ENCODE results near the gene WDR45B.

DNA sequence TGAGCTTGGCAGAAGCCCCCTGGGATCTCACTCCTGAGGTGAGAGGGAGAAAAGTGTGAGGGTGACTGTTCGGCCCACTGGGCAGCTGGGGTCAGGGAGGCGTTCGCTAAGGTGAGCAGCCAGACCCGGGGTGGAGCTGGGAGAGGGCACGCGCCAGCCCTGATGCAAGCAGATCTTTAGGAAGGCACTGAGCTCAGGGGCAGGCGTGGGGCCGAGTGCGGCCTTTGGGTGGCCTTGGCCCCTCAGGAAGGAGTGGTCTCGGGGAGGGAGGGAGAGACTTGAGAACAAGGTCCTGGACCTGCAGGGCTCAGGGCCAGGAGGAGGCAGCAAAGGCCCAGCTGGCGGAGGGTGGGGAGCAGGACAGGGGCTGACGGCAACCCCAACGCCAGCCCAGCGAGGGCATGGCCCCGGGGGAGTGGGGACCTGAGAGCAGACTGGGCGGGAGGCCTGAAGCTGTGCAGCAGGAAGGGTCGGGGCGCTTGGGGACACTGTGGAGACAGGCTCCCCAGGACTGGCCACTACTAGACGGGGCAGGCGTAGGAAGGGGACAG lies 14.5 kb upstream of the WDR45B start:
- TF ChIP-seq, protein P1, sequence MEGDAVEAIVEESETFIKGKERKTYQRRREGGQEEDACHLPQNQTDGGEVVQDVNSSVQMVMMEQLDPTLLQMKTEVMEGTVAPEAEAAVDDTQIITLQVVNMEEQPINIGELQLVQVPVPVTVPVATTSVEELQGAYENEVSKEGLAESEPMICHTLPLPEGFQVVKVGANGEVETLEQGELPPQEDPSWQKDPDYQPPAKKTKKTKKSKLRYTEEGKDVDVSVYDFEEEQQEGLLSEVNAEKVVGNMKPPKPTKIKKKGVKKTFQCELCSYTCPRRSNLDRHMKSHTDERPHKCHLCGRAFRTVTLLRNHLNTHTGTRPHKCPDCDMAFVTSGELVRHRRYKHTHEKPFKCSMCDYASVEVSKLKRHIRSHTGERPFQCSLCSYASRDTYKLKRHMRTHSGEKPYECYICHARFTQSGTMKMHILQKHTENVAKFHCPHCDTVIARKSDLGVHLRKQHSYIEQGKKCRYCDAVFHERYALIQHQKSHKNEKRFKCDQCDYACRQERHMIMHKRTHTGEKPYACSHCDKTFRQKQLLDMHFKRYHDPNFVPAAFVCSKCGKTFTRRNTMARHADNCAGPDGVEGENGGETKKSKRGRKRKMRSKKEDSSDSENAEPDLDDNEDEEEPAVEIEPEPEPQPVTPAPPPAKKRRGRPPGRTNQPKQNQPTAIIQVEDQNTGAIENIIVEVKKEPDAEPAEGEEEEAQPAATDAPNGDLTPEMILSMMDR (IDR thresholded peaks at IDR 0.05) = no peak
- TF ChIP-seq CHD2 (IDR thresholded peaks at IDR 0.05; ENCODE audit: low read length, partially characterized antibody) = no peak
- TF ChIP-seq, protein P2, sequence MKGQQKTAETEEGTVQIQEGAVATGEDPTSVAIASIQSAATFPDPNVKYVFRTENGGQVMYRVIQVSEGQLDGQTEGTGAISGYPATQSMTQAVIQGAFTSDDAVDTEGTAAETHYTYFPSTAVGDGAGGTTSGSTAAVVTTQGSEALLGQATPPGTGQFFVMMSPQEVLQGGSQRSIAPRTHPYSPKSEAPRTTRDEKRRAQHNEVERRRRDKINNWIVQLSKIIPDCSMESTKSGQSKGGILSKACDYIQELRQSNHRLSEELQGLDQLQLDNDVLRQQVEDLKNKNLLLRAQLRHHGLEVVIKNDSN (IDR thresholded peaks at IDR 0.05; ENCODE audit: borderline replicate concordance, low read depth) = no peak

Data from SK-N-SH (cell line).